A549 (cell line): Measurements from ENCODE around the gene KLHDC8A.
A peak's percentile ranks its signal among the peaks of the same experiment; 100 is the strongest.

Experiments
- BHLHE40 ChIP-seq: IDR thresholded peaks from 2 replicates; pipeline ENCODE4 v1.6.1; 2012; ENCODE audit warnings: low read depth, low read length, inconsistent platforms
- CTCF ChIP-seq: fragments of >200 bp; sonication (Bioruptor Twin); formaldehyde crosslinking; IDR thresholded peaks from 3 replicates; pipeline ENCODE4 v1.5.1; 2016
- EHMT2 ChIP-seq: fragments of 200-600 bp; sonication (generic); IDR thresholded peaks from 2 replicates; pipeline ENCODE4 v1.6.1; 2016; ENCODE audit warnings: antibody characterized with exemption, low read depth, mild to moderate bottlenecking, moderate library complexity
- ELK1 ChIP-seq: fragments of 150-350 bp; IDR thresholded peaks from 2 replicates; pipeline ENCODE4 v1.6.1; 2014; ENCODE audit warnings: low read depth, mild to moderate bottlenecking, low read length
- HMGXB4 ChIP-seq: fragments of 250-450 bp; sonication (Bioruptor Pico); IDR thresholded peaks from 2 replicates; pipeline ENCODE4 v1.5.0; 2021; ENCODE audit warnings: mild to moderate bottlenecking, moderate library complexity, borderline replicate concordance
- HOXA7 ChIP-seq: fragments of 250-450 bp; sonication (Bioruptor Pico); IDR thresholded peaks from 2 replicates; pipeline ENCODE4 v1.5.0; 2020; ENCODE audit warnings: mild to moderate bottlenecking, moderate library complexity
- POLR2A ChIP-seq: IDR thresholded peaks from 2 replicates; pipeline ENCODE4 v1.6.1; 2012; ENCODE audit warnings: mild to moderate bottlenecking, low read length
- RAD21 ChIP-seq, 2 experiments: fragments of >200 bp in 1 of 2; sonication (Bioruptor Twin) in 1 of 2; formaldehyde crosslinking in 1 of 2; IDR thresholded peaks in 1 of 2; conservative IDR thresholded peaks in 1 of 2; 2 replicates in 1 of 2; 3 replicates in 1 of 2; pipeline ENCODE4 v1.6.1; 2012 to 2018; ENCODE audit warnings: inconsistent platforms in 1 of 2
- RARB ChIP-seq: fragments of 250-450 bp; sonication (Bioruptor Pico); IDR thresholded peaks from 2 replicates; pipeline ENCODE4 v1.8.0; 2021; ENCODE audit warnings: mild to moderate bottlenecking, moderate library complexity
- USF2 ChIP-seq: fragments of 450-650 bp; IDR thresholded peaks from 2 replicates; pipeline ENCODE4 v1.6.1; 2014; ENCODE audit warnings: antibody characterized with exemption
- ZC3H11A ChIP-seq: fragments of 450-650 bp; IDR thresholded peaks from 2 replicates; pipeline ENCODE4 v1.6.1; 2014; ENCODE audit warnings: antibody characterized with exemption, mild to moderate bottlenecking

GRCh38 chr1:205354259-205355074 lies 2.3 kb downstream of the KLHDC8A start:
- TF ChIP-seq HMGXB4 (CRISPR knock-in tag) (no peak), BHLHE40 (no peak), RARB (CRISPR knock-in tag) (no peak), EHMT2 (no peak), RAD21 (conservative IDR thresholded peaks at IDR 0.05 in 1 of 2, IDR thresholded peaks at IDR 0.05 in 1 of 2) (peak; percentile 74 to 79), CTCF (peak; percentile 86), HOXA7 (CRISPR knock-in tag) (no peak), POLR2A (no peak), ELK1 (no peak), USF2 (no peak), ZC3H11A (no peak)
